Lower lobe of right lung (tissue), 2 donors: Measurements from ENCODE around the gene NISCH. TPM values are rescaled to one million over a fixed set of nuclear protein-coding genes. Genes with fewer than 3 reads are reported as not detected.

Source experiments
- ATAC-seq, 2 donors: fragments of 200-7000 bp; cut with Tn5 transposase; one replicate each; pipeline ENCODE4 v1.9.1; 2020 to 2022; ENCODE audit warnings: mild to moderate bottlenecking in 2 of 2, moderate library complexity in 2 of 2
- DNase-seq: peaks from one replicate; pipeline ENCODE4 v3.0.0-alpha.2; 2020
- H3K27ac ChIP-seq: fragments of 200-600 bp; one replicate; pipeline ENCODE4 v1.8.0; 2022
- H3K27me3 ChIP-seq: fragments of 200-600 bp; one replicate; pipeline ENCODE4 v1.8.0; 2022; ENCODE audit warnings: low read depth
- H3K36me3 ChIP-seq: fragments of 200-600 bp; one replicate; pipeline ENCODE4 v1.8.0; 2022; ENCODE audit warnings: mild to moderate bottlenecking
- H3K4me1 ChIP-seq: fragments of 200-600 bp; one replicate; pipeline ENCODE4 v1.8.0; 2022
- H3K4me3 ChIP-seq: fragments of 200-600 bp; one replicate; pipeline ENCODE4 v1.8.0; 2022; ENCODE audit warnings: mild to moderate bottlenecking
- H3K9me3 ChIP-seq: fragments of 200-600 bp; one replicate; pipeline ENCODE4 v1.8.0; 2022
- CTCF ChIP-seq: fragments of 200-600 bp; IDR thresholded peaks from one replicate; pipeline ENCODE4 v1.8.0; 2022; ENCODE audit warnings: antibody characterized with exemption, mild to moderate bottlenecking
- intact Hi-C: fragments of 100-400 bp; cut with DNase I; formaldehyde crosslinking; loops from one replicate; pipeline ENCODE4 v1.11.0; 2022
- total RNA-seq: library from RNA; stranded (reverse); fragmentation: NEBNext Ultra II Directional; extraction: Animal tissue kit (Norgen Biotek cat#: 25700); gene quantifications from one replicate; pipeline ENCODE4 v1.2.1, GENCODE V29; 2021
- donor health status: DM: no; HTN: yes; CAD: no; lungs with severe emphysema.

The NISCH gene
- total RNA-seq, 1 donor from 2014 or later, result 90.2 TPM

GRCh38 chr3:52493232-52494017 lies 38.0 kb downstream of the NISCH start:
- Histone ChIP-seq H3K27ac (no peak overlapping the region), H3K4me1 (peaks cover 80% of the 10 kb centered on the region), H3K4me3 (no peak overlapping the region), H3K27me3 (no peaks in the 10 kb centered on the region), H3K9me3 (no peaks in the 10 kb centered on the region), H3K36me3 (peaks cover 49% of the 10 kb centered on the region)
- intact Hi-C loops, result no loop called here
- ATAC-seq (no peak), DNase-seq (no peak)
- TF ChIP-seq CTCF, result no peak

GRCh38 chr3:52494445-52494844 lies 39.0 kb downstream of the NISCH start:
- peaks cover 39% of the 10 kb centered on the region for H3K36me3 ChIP-seq
- no peak overlapping the region for H3K4me3 ChIP-seq
- DNase-seq (no peak), ATAC-seq (no peak)
- peak overlapping the region; percentile 76 for H3K27ac ChIP-seq
- TF ChIP-seq CTCF, result no peak
- peaks cover 90% of the 10 kb centered on the region for H3K4me1 ChIP-seq
- H3K9me3 ChIP-seq, result no peaks in the 10 kb centered on the region
- intact Hi-C loops, result no loop called here
- no peaks in the 10 kb centered on the region for H3K27me3 ChIP-seq

GRCh38 chr3:52494886-52495495 lies 39.6 kb downstream of the NISCH start, which contains the start of gene STAB1:
STAB1 (plus strand) TSS chr3:52495338; CDS start chr3:52495414, 76 bp downstream.
- Histone ChIP-seq H3K4me3 (peak within 1 kb of the TSS; percentile 56), H3K27me3 (no peaks in the 10 kb centered on the region), H3K36me3 (peaks cover 33% of the 10 kb centered on the region), H3K9me3 (no peaks in the 10 kb centered on the region), H3K27ac (peak within 1 kb of the TSS; percentile 76), H3K4me1 (peaks cover 84% of the 10 kb centered on the region)
- intact Hi-C loops, result no loop called here
- ATAC-seq, result peak; percentile 37 to 44
- TF ChIP-seq CTCF, result no peak
- peak; percentile 67 for DNase-seq

GRCh38 chr3:52495777-52496602 lies 40.6 kb downstream of the NISCH start:
- intact Hi-C loops, result no loop called here

More at GRCh38 chr3:52495777-52496602, 40.6 kb downstream of the NISCH start:
- Histone ChIP-seq H3K4me3 (peak overlapping the region; percentile 56), H3K36me3 (peaks cover 23% of the 10 kb centered on the region), H3K9me3 (no peaks in the 10 kb centered on the region), H3K27ac (peak overlapping the region; percentile 76), H3K27me3 (no peaks in the 10 kb centered on the region), H3K4me1 (peaks cover 76% of the 10 kb centered on the region)
- TF ChIP-seq CTCF, result no peak
- DNase-seq (no peak), ATAC-seq (peak; percentile 58 to 60)
